ENCODE results near the gene CCDC28B. TPM values are rescaled to one million over a fixed set of nuclear protein-coding genes. Genes with fewer than 3 reads are reported as not detected.

Gene CCDC28B
- total RNA-seq, 4 donors from 2014 or later = 5.0 to 7.8 (median 6.5) TPM

GRCh38 chr1:32219022-32219421, 18.6 kb downstream of the CCDC28B start:
- no peak for TF ChIP-seq EP300 (IDR thresholded peaks at IDR 0.05)
- TF ChIP-seq POLR2A (IDR thresholded peaks at IDR 0.05; ENCODE audit: low read depth) = no peak
- TF ChIP-seq POLR2AphosphoS5 (IDR thresholded peaks at IDR 0.05) = no peak
- TF ChIP-seq, protein P1, sequence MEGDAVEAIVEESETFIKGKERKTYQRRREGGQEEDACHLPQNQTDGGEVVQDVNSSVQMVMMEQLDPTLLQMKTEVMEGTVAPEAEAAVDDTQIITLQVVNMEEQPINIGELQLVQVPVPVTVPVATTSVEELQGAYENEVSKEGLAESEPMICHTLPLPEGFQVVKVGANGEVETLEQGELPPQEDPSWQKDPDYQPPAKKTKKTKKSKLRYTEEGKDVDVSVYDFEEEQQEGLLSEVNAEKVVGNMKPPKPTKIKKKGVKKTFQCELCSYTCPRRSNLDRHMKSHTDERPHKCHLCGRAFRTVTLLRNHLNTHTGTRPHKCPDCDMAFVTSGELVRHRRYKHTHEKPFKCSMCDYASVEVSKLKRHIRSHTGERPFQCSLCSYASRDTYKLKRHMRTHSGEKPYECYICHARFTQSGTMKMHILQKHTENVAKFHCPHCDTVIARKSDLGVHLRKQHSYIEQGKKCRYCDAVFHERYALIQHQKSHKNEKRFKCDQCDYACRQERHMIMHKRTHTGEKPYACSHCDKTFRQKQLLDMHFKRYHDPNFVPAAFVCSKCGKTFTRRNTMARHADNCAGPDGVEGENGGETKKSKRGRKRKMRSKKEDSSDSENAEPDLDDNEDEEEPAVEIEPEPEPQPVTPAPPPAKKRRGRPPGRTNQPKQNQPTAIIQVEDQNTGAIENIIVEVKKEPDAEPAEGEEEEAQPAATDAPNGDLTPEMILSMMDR (IDR thresholded peaks at IDR 0.05) = no peak
- WGBS = 88% methylated on average over 7 of the region's 7 CpGs
- intact Hi-C loops (cut with DNase I) = no loop called here
- Histone ChIP-seq H3K27ac (replicated peaks in 1 of 4) (no peak overlapping the region), H3K36me3 (peaks cover 29 to 66% (median 46%) of the 10 kb centered on the region in 4 donors), H3K4me3 (no peak overlapping the region), H3K4me1 (peaks cover 29 to 50% (median 37%) of the 10 kb centered on the region in 4 donors), H3K27me3 (no peaks in the 10 kb centered on the region), H3K9me3 (no peaks in the 10 kb centered on the region)
- no peak for DNase-seq (ENCODE audit: extremely low spot score)

DNA sequence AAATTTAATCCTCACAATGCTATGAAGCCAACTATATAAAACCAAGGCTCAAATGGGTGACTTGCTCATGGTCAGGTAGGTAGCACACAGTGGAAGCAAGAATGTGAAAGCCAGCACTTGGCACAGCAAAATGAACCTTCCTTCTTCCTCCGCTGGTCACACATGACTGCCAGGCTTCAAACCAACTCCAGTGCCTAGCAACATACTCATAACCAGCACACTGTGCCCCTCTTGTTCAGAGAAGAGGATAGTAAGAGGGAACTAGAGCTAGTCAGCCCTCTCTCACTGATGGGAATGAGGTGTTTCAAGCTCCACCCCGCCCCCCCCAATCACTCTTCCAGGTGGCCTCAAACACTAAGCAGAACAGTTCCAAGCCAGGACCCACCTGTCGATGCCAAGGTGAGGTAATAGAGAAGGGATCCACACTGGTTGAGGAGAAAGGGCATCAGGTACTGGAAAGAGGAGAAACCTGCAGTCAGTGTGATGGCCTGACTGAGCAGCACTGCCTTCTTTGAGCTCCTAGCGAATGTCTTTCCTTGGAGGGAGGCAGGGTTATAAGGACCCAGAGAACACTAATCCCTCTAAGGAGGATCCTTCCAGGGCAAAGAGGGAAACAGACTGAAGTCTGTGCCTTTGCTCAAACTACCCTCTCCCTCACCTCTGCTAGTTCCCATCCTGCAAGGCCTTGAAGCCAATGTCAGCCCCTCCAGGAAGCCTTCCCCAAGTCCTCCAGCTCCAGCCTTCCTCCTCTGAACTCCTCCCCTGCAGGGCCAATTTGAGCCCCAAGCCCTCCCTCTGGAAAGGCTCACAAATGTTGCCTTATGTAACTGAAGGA, 20.6 kb downstream of the CCDC28B start:
- peaks cover 31 to 69% (median 49%) of the 10 kb centered on the region in 4 donors for H3K36me3 ChIP-seq
- H3K4me3 ChIP-seq = peak overlapping the region; percentile 79 to 85 (median 83)
- no peaks in the 10 kb centered on the region for H3K27me3 ChIP-seq
- H3K27ac ChIP-seq (replicated peaks in 1 of 4) = peak overlapping the region in 3 of 4 donors; percentile 89 to 95 (median 89)
- H3K4me1 ChIP-seq = peaks cover 27 to 51% (median 40%) of the 10 kb centered on the region in 4 donors
- H3K9me3 ChIP-seq = no peaks in the 10 kb centered on the region
- TF ChIP-seq POLR2AphosphoS5 (IDR thresholded peaks at IDR 0.05) = no peak
- TF ChIP-seq POLR2A (IDR thresholded peaks at IDR 0.05; ENCODE audit: low read depth) = no peak
- TF ChIP-seq, protein P1 (IDR thresholded peaks at IDR 0.05) = no peak
- TF ChIP-seq EP300 (IDR thresholded peaks at IDR 0.05) = no peak
- intact Hi-C loops (cut with DNase I) = no loop called here
- no peak for DNase-seq (ENCODE audit: extremely low spot score)
- 92% methylated on average over 4 of the region's 4 CpGs for WGBS

GRCh38 chr1:32221581-32221979, 21.2 kb downstream of the CCDC28B start:
- no peak for DNase-seq (ENCODE audit: extremely low spot score)
- intact Hi-C loops (cut with DNase I) = no loop called here
- Histone ChIP-seq H3K9me3 (no peaks in the 10 kb centered on the region), H3K27me3 (no peaks in the 10 kb centered on the region), H3K27ac (replicated peaks in 1 of 4) (peak overlapping the region; percentile 88 to 95 (median 89)), H3K4me3 (peak overlapping the region; percentile 79 to 85 (median 83)), H3K4me1 (peaks cover 27 to 52% (median 38%) of the 10 kb centered on the region in 4 donors), H3K36me3 (peaks cover 30 to 69% (median 49%) of the 10 kb centered on the region in 4 donors)
- 17% methylated on average over 5 of the region's 13 CpGs for WGBS
- no peak for TF ChIP-seq POLR2A (IDR thresholded peaks at IDR 0.05; ENCODE audit: low read depth)
- TF ChIP-seq, protein P1 (IDR thresholded peaks at IDR 0.05) = no peak
- TF ChIP-seq POLR2AphosphoS5 (IDR thresholded peaks at IDR 0.05) = no peak
- no peak for TF ChIP-seq EP300 (IDR thresholded peaks at IDR 0.05)

DNA sequence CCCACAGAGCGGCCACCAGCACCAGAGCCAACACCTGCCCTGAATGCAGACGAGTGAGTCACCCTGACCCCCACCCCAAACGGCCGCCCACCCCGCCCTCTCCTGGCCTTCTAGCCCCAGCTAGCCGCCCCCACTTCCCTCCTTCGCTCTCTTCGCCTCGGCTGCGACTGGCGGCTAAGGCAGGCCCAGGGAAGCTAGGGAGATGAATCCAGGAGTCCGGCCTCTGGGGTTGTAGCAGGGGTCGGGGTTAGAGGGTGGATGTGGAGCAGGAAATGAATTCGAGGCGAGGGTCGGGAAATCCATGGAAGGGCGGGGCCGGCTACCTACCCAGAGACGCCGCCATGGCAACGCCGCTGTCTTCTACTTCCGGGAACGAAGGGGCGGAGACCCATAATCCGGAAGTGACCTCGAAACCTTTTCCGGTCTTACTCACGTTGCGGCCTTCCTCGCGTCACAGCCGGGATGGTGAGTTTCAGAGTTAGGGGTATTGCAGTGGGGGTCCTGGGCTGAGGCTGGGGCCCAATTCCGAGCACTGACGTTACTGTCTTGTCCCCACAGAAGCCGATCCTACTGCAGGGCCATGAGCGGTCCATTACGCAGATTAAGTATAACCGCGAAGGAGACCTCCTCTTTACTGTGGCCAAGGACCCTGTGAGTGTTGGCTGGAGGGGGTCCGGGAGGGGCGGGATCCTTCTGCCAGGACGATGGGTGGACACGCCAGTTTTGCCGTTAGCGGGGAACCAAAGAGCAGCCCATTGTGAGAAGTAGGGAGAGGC, 21.8 kb downstream of the CCDC28B start, which contains the start of the genes EIF3I and TMEM234:
EIF3I (plus strand) TSS at position 428 of the 776 bp plus-strand sequence; CDS start at position 463, 35 bp downstream.
TMEM234 (minus strand) TSS at position 374 of the 776 bp plus-strand sequence; CDS start at position 343, 31 bp downstream.
- TF ChIP-seq EP300 (IDR thresholded peaks at IDR 0.05) (peak; percentile 8), POLR2AphosphoS5 (IDR thresholded peaks at IDR 0.05) (peak; percentile 97), POLR2A (IDR thresholded peaks at IDR 0.05; ENCODE audit: low read depth) (peak; percentile 75)
- TF ChIP-seq, protein P1 (IDR thresholded peaks at IDR 0.05) = no peak
- Histone ChIP-seq H3K27ac (replicated peaks in 1 of 4) (peak within 1 kb of the TSS; percentile 88 to 95 (median 89)), H3K27me3 (no peaks in the 10 kb centered on the region), H3K4me1 (peaks cover 27 to 52% (median 38%) of the 10 kb centered on the region in 4 donors), H3K4me3 (peak within 1 kb of the TSS; percentile 79 to 85 (median 83)), H3K9me3 (no peaks in the 10 kb centered on the region), H3K36me3 (peaks cover 30 to 69% (median 49%) of the 10 kb centered on the region in 4 donors)
- intact Hi-C loops (cut with DNase I) = no loop called here
- DNase-seq (ENCODE audit: extremely low spot score) = peak; percentile 99
- under 1% methylated on average over 32 of the region's 46 CpGs for whole genome bisulfite sequencing
